GM21529 (cell line): Measurements from ENCODE around the gene TMEM87B.
A peak's percentile ranks its signal among the peaks of the same experiment; 100 is the strongest.
"Not testable (repeated sequence)": the region's sequence is repeated elsewhere in the genome, so short reads cannot be mapped to it uniquely, and the experiment has no call there.

Experiments used
- ATAC-seq: cut with Tn5 transposase; IDR thresholded peaks from one replicate; pipeline ENCODE4 v1.9.1; 2021; ENCODE audit not compliant: unreplicated experiment

TMEM87B gene

GRCh38 chr2:112032689-112033465 lies 22.2 kb upstream of the TMEM87B start:
- no peak for ATAC-seq

GRCh38 chr2:112033600-112033999 lies 21.5 kb upstream of the TMEM87B start:
- ATAC-seq, result no peak

GRCh38 chr2:112034924-112035323 lies 20.1 kb upstream of the TMEM87B start:
- no peak for ATAC-seq

DNA sequence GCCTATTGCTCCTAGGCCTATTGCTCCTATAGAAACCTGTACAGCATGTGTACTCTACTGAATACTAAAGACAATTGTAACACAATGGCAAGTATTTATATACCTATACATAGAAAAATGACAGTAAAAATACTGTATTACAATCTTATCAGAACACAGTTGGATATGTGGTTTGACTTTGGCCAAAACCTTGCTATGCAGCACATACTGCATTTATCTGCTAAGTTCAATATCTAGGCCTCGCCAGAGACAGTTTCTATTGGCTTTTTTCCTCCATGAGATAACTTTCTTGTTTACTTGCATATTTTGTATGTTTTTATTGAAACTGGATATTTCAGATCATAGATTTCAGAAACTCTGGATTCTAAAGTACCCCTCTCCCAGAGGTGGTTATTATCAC lies 19.3 kb upstream of the TMEM87B start:
- no peak for ATAC-seq

DNA sequence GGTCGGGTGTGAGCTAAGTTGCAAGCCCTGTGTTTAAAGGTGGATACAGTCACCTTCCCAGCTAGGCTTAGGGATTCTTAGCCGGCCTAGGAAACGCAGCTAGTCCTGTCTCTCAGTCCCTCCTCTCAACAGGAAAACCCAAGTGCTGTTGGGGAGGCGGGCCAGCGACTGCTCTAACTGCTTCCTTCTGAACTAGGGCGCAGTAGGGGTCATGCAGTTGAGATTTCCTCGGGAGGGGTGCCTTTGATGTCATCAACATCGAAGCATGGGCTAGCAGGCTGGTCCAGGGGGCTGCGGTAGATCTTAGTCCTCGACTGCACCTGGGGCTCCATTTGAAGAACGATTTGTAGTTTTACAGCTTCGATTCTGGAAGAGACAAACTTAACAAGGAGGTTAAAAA lies 15.5 kb upstream of the TMEM87B start:
- not testable (repeated sequence) for ATAC-seq

- not testable (repeated sequence) for ATAC-seq
Measured at GRCh38 chr2:112040066-112040465, 15.0 kb upstream of the TMEM87B start.

DNA sequence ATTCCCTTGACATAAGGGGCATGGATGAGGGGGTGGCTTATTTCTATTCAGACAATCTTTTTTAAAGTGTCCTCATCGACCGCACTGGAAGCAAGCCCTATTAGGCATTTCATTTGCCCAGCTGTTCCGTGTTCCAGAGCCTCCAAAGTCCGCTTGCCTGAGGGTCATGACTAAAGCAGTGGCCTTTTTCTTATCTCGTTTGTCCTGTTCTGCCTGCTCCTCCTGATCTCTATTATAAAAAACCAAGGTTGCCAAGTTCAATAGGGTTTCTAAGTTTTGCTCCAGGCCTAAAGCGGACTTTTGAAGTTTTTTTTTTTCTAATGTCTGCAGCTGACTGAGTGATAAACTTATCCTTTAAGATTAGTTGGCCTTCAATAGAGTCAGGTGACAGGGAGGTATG lies 13.6 kb upstream of the TMEM87B start:
- ATAC-seq, result not testable (repeated sequence)

GRCh38 chr2:112045446-112046014 lies 9.5 kb upstream of the TMEM87B start:
- no peak for ATAC-seq

DNA sequence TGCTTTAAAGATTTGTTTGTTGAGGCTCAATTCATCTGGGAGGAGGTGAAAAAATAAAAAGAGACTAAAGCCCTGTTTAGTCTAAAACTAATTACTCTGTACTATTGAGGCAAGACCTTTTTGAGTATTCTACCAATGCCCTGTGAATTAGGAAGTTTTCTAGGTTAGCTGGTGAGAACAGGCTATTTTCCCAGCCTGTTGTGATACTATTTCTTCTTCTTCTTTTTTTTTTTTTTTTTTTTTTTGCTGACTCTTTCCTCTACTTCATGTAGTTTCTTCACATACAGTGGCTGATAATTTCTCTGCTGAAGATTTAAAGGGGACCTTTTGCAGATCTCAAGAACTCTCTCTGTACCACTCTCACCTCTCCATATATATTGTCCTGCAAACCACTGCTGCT lies 8.8 kb upstream of the TMEM87B start:
- no peak for ATAC-seq

DNA sequence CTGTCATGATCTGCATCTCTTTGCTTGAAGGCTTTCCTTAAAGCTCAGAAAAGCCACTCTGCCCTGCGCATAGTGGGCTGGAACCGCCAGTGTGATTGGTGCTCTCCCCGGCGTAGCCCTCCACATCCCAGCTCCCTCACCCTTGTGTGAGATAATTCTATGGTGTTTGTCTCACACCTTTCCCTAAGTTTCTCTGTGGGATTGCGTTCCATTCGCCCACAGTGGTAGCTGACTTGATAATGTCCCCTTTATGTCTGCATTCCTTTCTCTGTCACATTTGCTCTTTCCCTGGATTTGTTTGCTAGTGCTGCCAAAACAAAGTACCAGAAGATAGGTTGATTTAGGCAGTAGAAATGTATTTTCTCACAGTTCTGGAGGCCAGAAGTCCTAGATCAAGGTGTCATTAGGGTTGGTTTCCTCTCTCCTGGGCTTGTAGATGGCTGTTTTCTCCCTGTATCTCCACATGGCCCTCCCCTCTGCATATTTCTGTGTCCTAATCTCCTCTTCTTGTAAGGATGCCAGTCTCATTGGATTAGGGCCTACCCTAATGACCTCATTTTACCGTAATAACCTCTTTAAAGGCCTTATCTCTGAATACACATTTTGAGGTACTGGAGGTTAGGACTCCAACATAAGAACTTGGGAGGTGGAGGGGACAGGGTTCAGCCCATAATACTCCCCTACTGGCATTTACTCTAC lies 7.4 kb upstream of the TMEM87B start:
- no peak for ATAC-seq

DNA sequence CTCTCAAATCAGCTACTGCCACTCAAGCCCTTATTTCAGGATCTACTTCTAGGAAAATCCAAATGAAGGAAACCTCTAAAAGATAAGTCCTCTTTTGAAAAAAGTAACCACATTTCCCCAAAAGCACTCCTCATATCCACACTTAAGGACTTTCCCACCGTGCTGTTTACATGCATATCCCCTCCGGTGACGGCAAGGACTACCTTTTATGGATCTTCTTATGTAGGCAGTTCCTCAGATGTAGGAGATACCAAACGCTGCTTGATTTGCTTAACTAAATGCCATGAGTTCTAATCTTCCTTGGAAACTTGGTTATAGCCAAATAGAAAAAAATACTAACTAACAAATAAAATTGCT lies 6.9 kb upstream of the TMEM87B start:
- ATAC-seq, result no peak

DNA sequence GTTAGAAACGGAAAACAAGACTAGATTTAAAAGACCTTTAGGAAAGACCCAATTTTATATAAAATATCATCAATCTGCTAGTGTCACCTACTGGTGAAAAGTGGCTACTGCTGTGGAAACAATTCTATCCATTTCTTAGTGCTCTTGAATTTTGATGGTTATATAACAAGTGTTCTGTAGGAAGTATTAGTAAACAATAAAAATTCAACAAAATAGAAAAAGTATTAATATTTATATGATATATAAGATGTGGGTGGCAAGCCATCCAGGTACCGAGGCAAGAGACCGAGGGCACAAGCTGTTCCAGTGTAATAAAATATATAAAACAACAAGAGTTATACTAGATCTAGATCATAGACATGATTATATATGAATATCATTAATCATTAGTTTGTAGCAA lies 6.2 kb upstream of the TMEM87B start:
- ATAC-seq, result no peak

- ATAC-seq, result no peak
Measured at GRCh38 chr2:112050316-112050715, 4.8 kb upstream of the TMEM87B start.

- ATAC-seq, result peak; percentile 55
Measured at GRCh38 chr2:112053917-112054846, 887 bp upstream of the TMEM87B start.

GRCh38 chr2:112055730-112056625 lies 909 bp downstream of the TMEM87B start:
- ATAC-seq, result peak; percentile 3

GRCh38 chr2:112056626-112056987 lies 1.5 kb downstream of the TMEM87B start:
- no peak for ATAC-seq

DNA sequence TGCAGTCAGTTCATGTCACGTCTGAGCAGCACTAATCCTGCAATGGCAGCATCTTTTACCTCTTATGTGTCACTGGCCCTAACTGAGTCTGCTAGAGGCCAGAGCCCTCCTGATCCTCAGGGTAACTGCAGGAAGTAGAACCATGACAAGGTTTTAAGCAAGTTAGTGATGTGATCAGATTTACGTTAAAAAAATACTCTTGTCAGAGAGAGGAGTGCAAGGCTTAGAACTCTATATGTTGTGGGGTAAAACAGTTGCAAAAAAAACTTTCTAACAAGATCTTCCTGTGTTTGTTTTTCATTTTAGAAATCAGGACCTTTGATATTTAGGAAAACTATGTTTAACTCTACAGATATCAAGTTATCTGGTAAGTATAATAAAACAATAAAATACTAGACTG lies 4.6 kb downstream of the TMEM87B start:
- ATAC-seq, result no peak

- no peak for ATAC-seq
Measured at GRCh38 chr2:112061299-112061698, 6.2 kb downstream of the TMEM87B start.

DNA sequence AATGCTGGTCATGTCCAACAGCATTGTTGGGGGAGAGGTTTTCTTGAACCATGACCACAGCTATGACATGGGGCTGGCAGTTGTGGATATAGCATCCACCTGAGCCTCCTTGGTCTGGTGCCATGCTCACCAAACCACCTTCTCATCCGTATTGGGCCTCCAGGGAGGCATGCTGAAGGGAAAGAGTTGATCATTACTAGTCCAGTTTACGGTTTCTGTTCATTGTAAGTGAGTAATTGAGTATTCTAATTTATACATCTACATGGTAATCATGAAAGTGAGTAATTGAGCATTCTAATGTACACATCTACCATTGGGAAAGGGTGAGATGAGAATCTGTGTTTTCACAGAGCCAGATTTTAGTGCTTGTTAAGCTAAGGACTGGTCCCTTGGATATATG lies 6.8 kb downstream of the TMEM87B start:
- ATAC-seq, result no peak

- no peak for ATAC-seq
Measured at GRCh38 chr2:112062894-112063293, 7.8 kb downstream of the TMEM87B start.
